Left lobe of liver (tissue), 2 donors: ENCODE results near the gene WDR36. TPM values are rescaled to one million over a fixed set of nuclear protein-coding genes. Genes with fewer than 3 reads are reported as not detected.

Experiments used
- ATAC-seq: fragments of 200-7000 bp; cut with Tn5 transposase; one replicate; pipeline ENCODE4 v1.9.1; 2020; ENCODE audit warnings: mild to moderate bottlenecking, moderate library complexity
- DNase-seq: peaks from one replicate; pipeline ENCODE4 v3.0.0-alpha.2; 2020; ENCODE audit warnings: low spot score
- total RNA-seq: library from RNA; stranded (reverse); gene quantifications from one replicate; pipeline ENCODE4 v1.2.1, GENCODE V29; 2021
- donor health status: DM: no; HTN: no; CAD: no; lungs with moderate emphysema.
- donor health status: DM: no; HTN: yes; CAD: no.

WDR36 gene
- total RNA-seq, 1 donor from 2014 or later = 12.1 TPM

- DNase-seq (no peak), ATAC-seq (no peak)
These were observed 7.1 kb downstream of the WDR36 start for GRCh38 chr5:111099058-111099778.

- no peak for DNase-seq
- ATAC-seq = no peak
These were observed 14.3 kb downstream of the WDR36 start for GRCh38 chr5:111106320-111106948.

DNA sequence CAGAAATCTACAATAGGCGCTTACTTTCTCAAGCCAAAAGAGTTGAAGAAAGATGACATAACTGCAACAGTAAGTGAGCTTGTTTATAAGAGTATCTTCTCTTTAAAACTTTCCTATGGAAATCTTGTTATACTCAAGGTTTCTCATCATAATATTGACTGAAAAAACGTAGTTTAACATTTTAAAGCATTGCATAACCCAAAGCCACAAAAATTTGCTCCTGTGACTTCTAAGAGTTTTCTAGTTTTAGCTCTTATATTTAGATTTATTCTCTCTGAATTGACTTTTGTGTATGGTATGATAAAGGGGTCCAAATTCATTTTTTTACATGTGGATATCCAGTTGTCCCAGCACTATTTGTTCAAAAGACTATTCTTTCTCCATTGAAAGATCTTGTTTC is 15.2 kb downstream of the WDR36 start:
- ATAC-seq = no peak

GRCh38 chr5:111111956-111112355 is 19.8 kb downstream of the WDR36 start:
- no peak for DNase-seq
- no peak for ATAC-seq

More for the DNA sequence above, 15.2 kb downstream of the WDR36 start:
- no peak for DNase-seq

- DNase-seq (no peak), ATAC-seq (no peak)
These were observed 21.5 kb downstream of the WDR36 start for GRCh38 chr5:111113678-111114077.

- DNase-seq (no peak), ATAC-seq (no peak)
These were observed 23.1 kb downstream of the WDR36 start for GRCh38 chr5:111115229-111115628.

DNA sequence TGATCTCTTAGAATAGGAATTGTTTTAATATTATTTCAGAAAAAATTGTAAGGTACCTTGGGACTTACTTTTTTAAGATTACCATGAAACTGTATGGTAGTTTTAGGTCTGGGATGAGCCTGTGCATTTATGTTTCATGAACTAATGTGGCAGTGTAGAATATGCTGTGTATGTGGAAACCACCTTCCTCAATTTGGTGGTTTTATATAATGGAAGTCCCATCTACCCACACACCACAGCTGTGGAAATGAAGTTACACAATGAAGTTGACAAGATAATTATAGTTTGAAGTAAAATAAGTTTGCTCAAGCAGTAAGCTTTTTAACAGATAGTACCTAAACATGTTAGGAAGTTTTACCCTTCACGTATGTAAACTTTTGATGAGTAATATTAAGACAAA is 24.4 kb downstream of the WDR36 start:
- ATAC-seq (no peak), DNase-seq (no peak)

DNA sequence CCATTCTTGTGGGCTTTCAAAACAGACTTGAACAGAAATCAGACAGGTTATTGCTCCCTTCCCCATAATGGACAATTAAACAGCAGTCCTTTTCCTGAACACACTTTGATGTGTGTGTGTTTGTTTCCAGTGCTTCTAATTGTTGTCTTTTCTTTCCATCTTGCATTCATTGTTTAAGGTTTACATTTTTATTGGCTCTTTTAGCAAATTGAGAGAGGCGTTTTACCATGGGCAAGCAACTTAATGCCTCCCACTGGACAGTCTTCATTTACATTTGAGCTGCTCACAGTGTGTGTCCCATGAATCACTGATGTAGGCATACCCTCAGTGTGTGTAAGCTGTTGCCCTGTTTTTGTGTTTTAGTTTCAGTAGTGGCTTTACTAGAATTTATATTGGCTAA is 25.0 kb downstream of the WDR36 start:
- ATAC-seq (no peak), DNase-seq (no peak)

DNA sequence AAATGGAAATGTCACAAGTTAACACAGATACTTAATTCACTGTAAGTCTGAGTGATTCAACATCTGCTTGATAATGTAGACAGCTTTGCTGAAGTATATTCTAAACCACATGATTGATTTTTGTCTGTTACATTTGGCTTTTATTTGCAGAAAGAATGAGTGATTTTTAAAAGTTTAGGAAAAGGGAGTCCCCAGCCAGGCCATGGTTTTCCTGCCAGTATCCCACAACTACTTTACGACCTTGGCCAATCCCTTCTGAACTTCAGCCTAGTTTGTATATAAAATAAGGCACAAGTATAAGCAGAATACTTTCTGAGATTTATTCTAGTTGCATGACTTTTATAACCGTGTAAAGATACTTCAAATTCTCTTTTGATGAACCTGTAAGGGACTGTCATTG is 27.1 kb downstream of the WDR36 start:
- DNase-seq (no peak), ATAC-seq (no peak)

DNA sequence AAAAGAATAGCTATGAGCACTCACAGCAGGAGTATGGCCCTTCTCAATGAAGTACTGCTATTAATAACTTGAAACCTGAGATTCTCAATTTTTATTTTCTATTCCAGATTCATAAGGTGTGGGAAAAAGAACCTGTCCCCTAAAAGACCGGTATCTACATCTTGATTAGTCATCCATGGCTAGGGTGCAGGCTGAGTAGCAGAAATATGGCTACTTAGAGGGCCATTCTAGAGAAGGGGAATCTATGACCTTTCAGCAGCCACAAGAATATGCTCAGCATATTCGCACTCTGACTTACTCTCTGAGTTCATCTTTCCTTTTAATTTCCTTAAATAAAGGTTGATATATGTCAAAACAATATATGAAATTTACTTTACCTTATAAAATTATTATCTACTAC is 27.7 kb downstream of the WDR36 start:
- no peak for ATAC-seq
- no peak for DNase-seq

DNA sequence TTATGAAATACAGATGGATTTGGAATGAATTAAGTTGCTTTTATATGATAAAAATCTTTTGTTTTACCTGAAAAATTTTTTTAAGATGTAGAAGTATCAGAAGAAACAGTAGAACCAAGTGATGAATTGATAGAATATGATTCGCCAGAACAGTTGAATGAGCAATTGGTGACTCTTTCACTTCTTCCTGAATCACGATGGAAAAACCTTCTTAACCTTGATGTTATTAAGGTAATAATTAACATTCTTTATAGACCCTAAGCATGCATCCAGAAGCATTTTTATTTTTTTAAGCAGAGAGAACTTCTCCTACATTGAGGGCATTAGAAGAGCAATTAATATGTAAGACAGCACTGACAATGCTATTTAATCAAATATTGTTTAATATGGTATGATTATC is 28.8 kb downstream of the WDR36 start:
- no peak for ATAC-seq
- DNase-seq = no peak

- no peak for DNase-seq
- ATAC-seq = no peak
These were observed 29.8 kb downstream of the WDR36 start for GRCh38 chr5:111121926-111122325.

DNA sequence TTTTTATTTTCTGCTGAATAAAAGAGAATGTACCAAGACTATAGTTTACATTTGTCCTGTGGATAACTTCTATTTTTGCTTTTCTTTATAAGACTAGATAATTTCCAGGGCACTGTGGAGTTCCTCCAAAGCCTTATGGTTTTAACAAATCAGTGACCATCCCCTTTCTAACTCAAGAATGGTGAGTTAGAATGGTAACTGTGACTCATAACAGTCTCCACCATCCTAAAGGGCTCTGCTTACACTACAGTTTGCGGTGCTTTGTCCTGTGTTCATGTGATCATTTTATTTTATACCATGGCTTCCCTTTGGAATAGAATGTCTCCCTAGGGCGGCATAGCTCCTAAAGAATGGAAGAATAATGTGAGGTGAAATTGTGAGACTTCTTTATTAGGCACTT is 30.2 kb downstream of the WDR36 start:
- no peak for DNase-seq
- ATAC-seq = no peak

DNA sequence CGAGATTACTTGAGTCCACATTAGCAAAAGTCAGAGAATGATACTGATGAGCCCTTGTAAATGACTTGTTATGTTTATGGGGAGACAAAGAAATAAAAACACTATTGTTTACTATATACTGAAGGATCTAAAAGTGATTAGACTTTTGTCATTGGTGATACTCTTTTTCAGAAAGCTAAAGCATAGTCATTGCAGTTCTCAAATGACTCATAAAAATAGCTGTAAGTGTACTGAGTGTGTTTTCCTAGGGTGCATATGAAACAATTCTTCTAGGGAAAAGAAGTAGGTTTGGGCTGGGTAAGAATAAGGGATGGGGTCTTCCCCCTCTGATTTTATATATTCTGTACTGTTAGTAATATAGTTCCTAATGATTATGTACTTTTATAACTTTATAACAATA is 32.6 kb downstream of the WDR36 start:
- ATAC-seq = no peak
- no peak for DNase-seq

DNA sequence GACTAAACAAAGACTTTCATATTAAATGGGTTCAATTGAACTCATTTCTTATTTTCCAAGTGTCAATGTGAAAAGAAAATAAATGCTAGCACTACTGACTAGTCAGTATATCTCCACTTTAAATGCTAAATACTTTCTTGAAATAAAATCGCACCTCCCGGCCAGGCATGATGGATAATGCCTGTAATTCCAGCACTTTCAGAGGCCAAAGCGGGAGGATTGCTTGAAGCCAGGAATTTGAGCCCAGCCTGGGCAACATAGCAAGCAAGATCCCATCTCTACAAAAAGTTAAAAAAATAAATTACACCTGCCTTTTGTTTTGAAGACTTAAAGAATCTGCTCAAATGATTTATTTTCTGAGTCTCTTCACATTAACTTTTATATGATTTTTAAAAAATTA is 34.7 kb downstream of the WDR36 start:
- no peak for DNase-seq
- no peak for ATAC-seq

GRCh38 chr5:111127453-111128195 is 35.5 kb downstream of the WDR36 start:
- DNase-seq = no peak
- ATAC-seq = no peak

GRCh38 chr5:111129938-111130337 is 37.8 kb downstream of the WDR36 start:
- ATAC-seq = no peak
- no peak for DNase-seq

DNA sequence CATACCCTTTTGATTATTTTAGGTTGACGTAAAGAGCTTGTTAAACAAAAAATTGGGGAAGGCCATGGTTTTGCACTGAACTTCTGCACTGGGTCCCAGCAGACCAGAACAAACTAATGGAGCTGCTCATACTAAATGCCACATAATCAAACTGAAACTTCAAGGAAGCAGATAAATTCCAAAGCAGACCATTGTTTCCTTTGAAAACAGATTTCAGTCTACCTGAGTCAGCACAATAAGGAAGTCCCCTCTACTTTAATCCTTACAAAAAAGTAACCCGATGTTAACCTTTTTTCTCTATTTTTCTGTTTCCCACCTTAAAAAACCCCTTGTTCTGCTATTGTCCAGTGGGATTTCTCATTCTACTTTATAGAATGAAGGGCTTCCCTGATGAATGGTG is 39.2 kb downstream of the WDR36 start:
- DNase-seq (no peak), ATAC-seq (no peak)

DNA sequence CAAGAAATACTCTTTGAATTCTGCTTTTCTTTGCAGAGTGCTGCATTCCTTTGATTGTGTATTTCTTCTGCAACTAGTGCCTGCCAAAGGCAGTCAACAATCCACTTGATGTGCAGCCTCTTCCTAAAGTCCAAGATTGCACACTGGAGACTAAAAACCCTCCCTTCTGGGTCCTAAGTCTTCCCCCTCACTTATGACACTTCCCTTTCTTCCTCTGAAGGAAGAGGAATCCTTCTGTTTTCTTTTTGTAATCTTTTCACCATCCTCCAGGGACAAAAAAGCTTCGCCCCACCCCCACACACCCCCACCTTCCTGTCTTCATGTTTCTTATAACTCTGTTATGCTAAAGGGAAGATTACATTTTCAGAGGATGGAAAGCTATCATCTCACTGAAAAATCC is 39.9 kb downstream of the WDR36 start:
- ATAC-seq (no peak), DNase-seq (no peak)

DNA sequence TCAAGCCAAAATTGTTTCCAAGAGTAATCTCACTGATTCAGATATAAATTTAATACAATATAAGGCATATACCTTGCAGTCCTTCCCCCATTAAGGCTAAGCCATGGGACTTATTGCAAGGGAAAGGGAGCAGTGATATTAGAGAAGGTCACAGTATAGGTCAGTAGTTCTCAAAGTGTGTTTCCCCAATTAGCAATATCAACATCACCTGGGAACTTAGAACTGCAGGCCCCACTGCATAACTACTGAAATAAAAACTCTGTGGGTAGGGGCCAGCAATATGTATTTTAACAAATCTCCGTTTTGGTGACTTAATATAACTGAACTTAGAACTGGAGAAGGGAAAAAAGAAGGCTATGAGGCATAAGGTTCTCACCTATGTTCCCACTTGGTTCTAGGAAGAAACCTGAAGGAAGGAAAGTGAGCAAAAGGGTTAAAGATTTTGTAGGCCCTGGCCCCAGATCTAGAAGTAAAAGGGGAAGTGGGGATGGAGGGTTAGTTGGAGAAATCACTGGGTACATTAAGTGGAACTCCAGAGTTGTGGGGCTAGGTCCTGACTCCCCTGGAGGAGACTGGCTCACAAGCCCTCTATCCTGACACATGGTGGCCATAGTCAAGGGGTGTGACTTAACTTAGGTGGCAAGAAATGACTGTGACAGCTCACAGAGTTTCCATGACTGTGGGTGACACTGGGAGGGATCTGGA is 40.7 kb downstream of the WDR36 start:
- DNase-seq (no peak), ATAC-seq (no peak)

GRCh38 chr5:111133436-111133751 is 41.2 kb downstream of the WDR36 start:
- ATAC-seq (peak; percentile 64), DNase-seq (no peak)

DNA sequence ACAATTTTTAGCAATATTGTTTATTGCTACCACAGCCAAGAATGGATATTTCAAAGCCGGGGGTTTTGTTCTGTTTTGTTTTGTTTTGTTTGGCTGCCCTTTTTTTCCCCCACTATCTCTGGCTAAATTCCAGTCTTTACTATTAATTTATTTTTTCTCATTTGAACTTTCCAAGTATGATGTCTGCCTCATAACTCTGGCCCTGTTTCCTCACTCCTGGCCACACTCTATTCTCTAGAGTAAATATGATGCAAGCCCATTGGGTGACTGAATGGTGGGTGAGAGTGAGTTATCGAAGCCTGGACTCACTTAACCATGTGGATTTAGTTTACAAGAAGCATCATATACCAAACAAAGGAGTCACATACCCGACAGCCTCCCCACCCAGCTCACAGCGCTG is 41.9 kb downstream of the WDR36 start:
- DNase-seq (no peak), ATAC-seq (peak; percentile 30)
